Neural crest cell (in vitro differentiated cells): ENCODE data around the gene PKMYT1. TPM values are rescaled to one million over a fixed set of nuclear protein-coding genes. Genes with fewer than 3 reads are reported as not detected.

Experiments
- DNase-seq: peaks from one replicate; pipeline ENCODE4 v3.0.0; 2021; ENCODE audit warnings: low read depth, mixed read lengths, low spot score
- H3K27ac Mint-ChIP-seq: one replicate; pipeline ENCODE4 v1.8.0; 2021; ENCODE audit warnings: mild to moderate bottlenecking, mixed read lengths; ENCODE audit not compliant: unreplicated experiment
- H3K27me3 Mint-ChIP-seq: 2 replicates; pipeline ENCODE4 v1.8.0; 2021; ENCODE audit warnings: low read depth, mild to moderate bottlenecking, mixed read lengths
- H3K36me3 Mint-ChIP-seq: 2 replicates; pipeline ENCODE4 v1.8.0; 2021; ENCODE audit warnings: low read depth, mild to moderate bottlenecking, mixed read lengths
- H3K4me1 Mint-ChIP-seq: 2 replicates; pipeline ENCODE4 v1.8.0; 2021; ENCODE audit warnings: mixed read lengths
- H3K4me3 Mint-ChIP-seq: one replicate; pipeline ENCODE4 v1.8.0; 2021; ENCODE audit warnings: mild to moderate bottlenecking, mixed read lengths
- H3K9me3 Mint-ChIP-seq: 2 replicates; pipeline ENCODE4 v1.8.0; 2021; ENCODE audit warnings: mixed read lengths
- CTCF ChIP-seq: fragments of 200-600 bp; sonication (generic); conservative IDR thresholded peaks from 2 replicates; pipeline ENCODE4 v1.5.0; 2021; ENCODE audit warnings: antibody characterized with exemption, mild to moderate bottlenecking
- total RNA-seq: library from RNA; stranded (reverse); gene quantifications from 2 replicates; pipeline ENCODE4 v1.2.1, GENCODE V29; 2021

Gene PKMYT1
- total RNA-seq, 1 donor from 2014 or later = 82.2 TPM

GRCh38 chr16:2996298-2996697 lies 16.1 kb upstream of the PKMYT1 start:
- H3K4me3 Mint-ChIP-seq = no peak overlapping the region
- DNase-seq = no peak
- H3K27ac Mint-ChIP-seq = no peak overlapping the region
- H3K4me1 Mint-ChIP-seq = no peaks in the 10 kb centered on the region
- H3K36me3 Mint-ChIP-seq = no peaks in the 10 kb centered on the region
- H3K9me3 Mint-ChIP-seq = no peaks in the 10 kb centered on the region
- no peak for TF ChIP-seq CTCF
- peaks cover 9% of the 10 kb centered on the region for H3K27me3 Mint-ChIP-seq

- Mint-ChIP-seq H3K4me1 (no peaks in the 10 kb centered on the region), H3K27ac (no peak overlapping the region), H3K9me3 (no peaks in the 10 kb centered on the region), H3K36me3 (no peaks in the 10 kb centered on the region), H3K4me3 (no peak overlapping the region), H3K27me3 (no peaks in the 10 kb centered on the region)
- no peak for TF ChIP-seq CTCF
- DNase-seq = no peak
These were observed 12.3 kb upstream of the PKMYT1 start for GRCh38 chr16:2992383-2993081.

DNA sequence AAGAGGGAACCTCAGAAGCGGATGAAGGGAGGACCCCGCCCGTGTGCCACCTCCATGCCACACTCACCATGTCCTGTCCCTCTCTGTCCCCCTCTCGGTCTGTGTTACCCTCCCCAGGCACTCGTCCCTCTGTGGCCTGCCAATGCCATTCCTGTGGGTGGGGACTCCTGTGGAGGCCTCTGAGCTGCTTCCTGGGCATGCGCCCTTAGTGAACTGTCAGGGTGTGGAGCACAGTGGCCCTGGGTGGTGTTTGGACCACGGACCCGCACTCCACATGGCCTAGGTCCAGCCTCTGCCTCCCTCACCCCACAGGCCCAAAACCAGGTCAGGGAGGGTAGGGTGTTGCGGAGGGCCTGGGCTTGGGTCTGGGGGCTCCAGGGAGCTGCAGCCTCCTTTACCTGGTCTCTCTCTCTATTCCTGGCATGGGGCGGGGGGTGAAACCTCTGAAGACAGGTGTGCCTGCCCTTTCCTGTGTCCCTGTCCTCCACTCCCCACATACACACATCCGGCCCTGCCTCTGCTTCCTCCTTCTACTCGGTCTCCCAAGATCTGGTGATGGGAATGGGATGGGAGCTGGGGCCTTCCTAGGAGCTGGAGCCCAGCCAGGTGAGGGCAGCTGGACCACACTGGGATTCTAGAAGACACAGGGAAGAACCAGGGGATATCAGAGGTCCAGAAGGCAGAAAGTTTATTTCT lies 11.5 kb upstream of the PKMYT1 start:
- H3K4me1 Mint-ChIP-seq = no peaks in the 10 kb centered on the region
- no peak overlapping the region for H3K4me3 Mint-ChIP-seq
- no peaks in the 10 kb centered on the region for H3K36me3 Mint-ChIP-seq
- H3K27ac Mint-ChIP-seq = no peak overlapping the region
- TF ChIP-seq CTCF = no peak
- H3K9me3 Mint-ChIP-seq = no peaks in the 10 kb centered on the region
- DNase-seq = no peak
- no peaks in the 10 kb centered on the region for H3K27me3 Mint-ChIP-seq

DNA sequence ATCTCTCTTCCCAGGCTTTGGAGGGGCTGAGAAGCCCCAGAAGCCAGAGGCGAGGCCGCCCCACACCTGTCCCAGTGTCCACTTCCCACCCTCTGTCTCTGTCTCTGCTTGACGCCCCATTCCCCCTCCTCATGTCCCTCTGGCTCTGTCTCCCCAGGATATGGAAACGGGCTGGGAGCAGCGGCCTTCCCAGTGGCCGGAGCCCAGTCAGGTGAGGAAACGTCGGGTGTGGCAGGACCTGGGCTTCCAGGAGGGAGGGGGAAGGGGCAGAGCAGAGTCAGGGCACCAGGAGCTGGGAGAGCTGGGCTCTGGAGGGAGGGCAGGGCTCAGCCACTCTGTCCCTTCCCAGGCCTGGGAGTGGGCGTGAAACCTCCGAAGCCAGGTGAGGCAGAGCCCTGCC lies 10.6 kb upstream of the PKMYT1 start:
- Mint-ChIP-seq H3K4me1 (no peaks in the 10 kb centered on the region), H3K36me3 (no peaks in the 10 kb centered on the region), H3K9me3 (no peaks in the 10 kb centered on the region), H3K27ac (no peak overlapping the region), H3K27me3 (no peaks in the 10 kb centered on the region), H3K4me3 (no peak overlapping the region)
- TF ChIP-seq CTCF = no peak
- DNase-seq = no peak

DNA sequence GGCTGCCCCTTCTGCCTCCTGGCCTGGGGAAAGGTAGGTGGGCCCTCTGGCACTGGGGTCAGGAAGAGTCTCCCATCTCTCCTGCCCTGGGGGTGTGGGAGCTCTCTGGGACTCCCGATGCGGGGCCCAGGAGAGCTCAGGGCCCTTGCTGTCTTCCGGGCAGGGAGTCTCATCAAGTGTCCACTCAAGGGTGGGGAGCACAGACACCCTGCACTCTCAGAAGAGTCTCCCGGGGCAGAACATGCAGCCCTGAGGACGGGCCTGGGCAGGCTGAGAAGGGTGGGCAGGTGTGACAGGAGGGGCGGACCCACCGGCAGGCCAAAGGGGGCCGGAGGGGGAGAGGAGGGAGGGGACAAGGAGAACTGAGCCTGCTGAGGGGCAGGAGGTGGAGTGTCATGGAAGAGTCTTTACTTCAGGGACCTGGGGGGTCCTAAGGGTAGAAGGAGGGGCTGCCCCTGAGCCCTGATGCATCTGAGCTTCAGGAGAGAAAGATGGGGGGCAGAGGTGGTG lies 8.4 kb upstream of the PKMYT1 start:
- no peaks in the 10 kb centered on the region for H3K4me1 Mint-ChIP-seq
- no peak for DNase-seq
- H3K27me3 Mint-ChIP-seq = peaks cover 4% of the 10 kb centered on the region
- no peaks in the 10 kb centered on the region for H3K36me3 Mint-ChIP-seq
- no peak overlapping the region for H3K27ac Mint-ChIP-seq
- H3K4me3 Mint-ChIP-seq = no peak overlapping the region
- H3K9me3 Mint-ChIP-seq = no peaks in the 10 kb centered on the region
- TF ChIP-seq CTCF = no peak
